Adrenal gland (tissue), 5 donors: ENCODE data around the gene IL18R1.

Experiments
- POLR2A ChIP-seq, 2 donors: fragments of 450-650 bp; IDR thresholded peaks; one replicate each; pipeline ENCODE4 v1.6.1; 2017; ENCODE audit warnings: antibody characterized with exemption in 2 of 2, mild to moderate bottlenecking in 2 of 2, moderate library complexity in 1 of 2
- TF ChIP-seq, protein P1 (sequence below), 6 experiments: fragments of 450-650 bp in 4 of 6; fragments of 200-600 bp in 2 of 6; sonication (generic) in 1 of 6; IDR thresholded peaks; 1 replicate in 5 of 6; 2 replicates in 1 of 6; pipeline versions ENCODE4 v1.5.1 to v1.8.0; 2016 to 2021; ENCODE audit warnings: antibody characterized with exemption in 6 of 6, mild to moderate bottlenecking in 2 of 6, moderate library complexity in 1 of 6
- donor health status: DM: no; HTN: no; CAD: no.

DNA sequence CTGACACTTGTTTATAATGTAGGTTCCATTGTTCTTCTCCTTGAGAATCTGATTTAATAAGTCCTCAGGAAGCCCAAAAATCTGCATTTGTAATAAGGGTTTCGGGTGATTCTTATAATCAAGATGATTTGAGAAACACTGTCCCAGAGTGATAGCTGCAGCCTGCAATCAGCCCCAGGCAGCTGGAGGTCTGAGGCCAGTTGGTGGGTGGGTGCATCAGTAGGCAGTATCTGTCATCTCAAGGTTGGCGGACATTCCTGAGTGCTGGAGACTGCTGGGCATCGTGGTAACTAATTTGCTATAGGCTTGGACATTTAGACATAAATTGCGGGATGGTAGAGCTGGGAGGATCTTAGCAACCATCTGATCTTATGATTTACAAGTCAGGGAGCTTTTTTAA, 64.7 kb downstream of the IL18R1 start:
- TF ChIP-seq POLR2A (IDR thresholded peaks at IDR 0.05) = no peak
- TF ChIP-seq, protein P1, sequence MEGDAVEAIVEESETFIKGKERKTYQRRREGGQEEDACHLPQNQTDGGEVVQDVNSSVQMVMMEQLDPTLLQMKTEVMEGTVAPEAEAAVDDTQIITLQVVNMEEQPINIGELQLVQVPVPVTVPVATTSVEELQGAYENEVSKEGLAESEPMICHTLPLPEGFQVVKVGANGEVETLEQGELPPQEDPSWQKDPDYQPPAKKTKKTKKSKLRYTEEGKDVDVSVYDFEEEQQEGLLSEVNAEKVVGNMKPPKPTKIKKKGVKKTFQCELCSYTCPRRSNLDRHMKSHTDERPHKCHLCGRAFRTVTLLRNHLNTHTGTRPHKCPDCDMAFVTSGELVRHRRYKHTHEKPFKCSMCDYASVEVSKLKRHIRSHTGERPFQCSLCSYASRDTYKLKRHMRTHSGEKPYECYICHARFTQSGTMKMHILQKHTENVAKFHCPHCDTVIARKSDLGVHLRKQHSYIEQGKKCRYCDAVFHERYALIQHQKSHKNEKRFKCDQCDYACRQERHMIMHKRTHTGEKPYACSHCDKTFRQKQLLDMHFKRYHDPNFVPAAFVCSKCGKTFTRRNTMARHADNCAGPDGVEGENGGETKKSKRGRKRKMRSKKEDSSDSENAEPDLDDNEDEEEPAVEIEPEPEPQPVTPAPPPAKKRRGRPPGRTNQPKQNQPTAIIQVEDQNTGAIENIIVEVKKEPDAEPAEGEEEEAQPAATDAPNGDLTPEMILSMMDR (IDR thresholded peaks at IDR 0.05) = no peak
